H9 (cell line): Measurements from ENCODE around the gene XXYLT1. TPM values are rescaled to one million over a fixed set of nuclear protein-coding genes. Genes with fewer than 3 reads are reported as not detected.

Source experiments
- DNase-seq: peaks from one replicate; pipeline ENCODE4 v3.0.0-alpha.2; 2017
- H2AFZ ChIP-seq: one replicate; pipeline ENCODE4 v1.6.1; 2013; ENCODE audit warnings: mild to moderate bottlenecking, low read length, control low read depth, moderate library complexity
- H2AK5ac ChIP-seq: 2 replicates; pipeline ENCODE4 v1.6.1; 2013; ENCODE audit warnings: low read length, control low read depth, mixed read lengths; ENCODE audit not compliant: insufficient read length
- H2BK120ac ChIP-seq: one replicate; pipeline ENCODE4 v1.6.1; 2013; ENCODE audit warnings: low read depth, mild to moderate bottlenecking, low read length, control low read depth, inconsistent platforms; ENCODE audit not compliant: poor library complexity, severe bottlenecking
- H2BK12ac ChIP-seq: 2 replicates; pipeline ENCODE4 v1.6.1; 2013; ENCODE audit warnings: low read length, control low read depth, mixed read lengths, low read depth; ENCODE audit not compliant: insufficient read length
- H2BK15ac ChIP-seq: 2 replicates; pipeline ENCODE4 v1.6.1; 2013; ENCODE audit warnings: low read depth, low read length, control low read depth
- H2BK20ac ChIP-seq: one replicate; pipeline ENCODE4 v1.6.1; 2013; ENCODE audit warnings: low read depth, mild to moderate bottlenecking, low read length, control low read depth, inconsistent platforms; ENCODE audit not compliant: poor library complexity, severe bottlenecking
- H2BK5ac ChIP-seq: 2 replicates; pipeline ENCODE4 v1.6.1; 2013; ENCODE audit warnings: low read length, control low read depth, mixed read lengths; ENCODE audit not compliant: insufficient read length
- H3K14ac ChIP-seq: 2 replicates; pipeline ENCODE4 v1.6.1; 2013; ENCODE audit warnings: low read length, control low read depth; ENCODE audit not compliant: insufficient read depth
- H3K18ac ChIP-seq: 2 replicates; pipeline ENCODE4 v1.6.1; 2013; ENCODE audit warnings: low read depth, mild to moderate bottlenecking, mixed read lengths, low read length, control low read depth; ENCODE audit not compliant: insufficient read length
- H3K23ac ChIP-seq: 2 replicates; pipeline ENCODE4 v1.6.1; 2013; ENCODE audit warnings: low read length, control low read depth, mixed read lengths, low read depth; ENCODE audit not compliant: insufficient read length
- H3K23me2 ChIP-seq: 2 replicates; pipeline ENCODE4 v1.6.1; 2013; ENCODE audit warnings: low read depth, mild to moderate bottlenecking, mixed read lengths, low read length, control low read depth; ENCODE audit not compliant: insufficient read length, poor library complexity, severe bottlenecking
- H3K27ac ChIP-seq: 2 replicates; pipeline ENCODE4 v1.5.1; 2013; ENCODE audit warnings: low read length, control low read depth, mixed read lengths, low read depth; ENCODE audit not compliant: insufficient read length
- H3K27me3 ChIP-seq: 2 replicates; pipeline ENCODE4 v1.6.1; 2013; ENCODE audit warnings: low read length, control low read depth, inconsistent platforms; ENCODE audit not compliant: insufficient read depth
- H3K4ac ChIP-seq: 2 replicates; pipeline ENCODE4 v1.6.1; 2013; ENCODE audit warnings: low read depth, mild to moderate bottlenecking, control low read depth, inconsistent platforms, low read length, moderate library complexity
- H3K4me1 ChIP-seq: 2 replicates; pipeline ENCODE4 v1.6.1; 2013; ENCODE audit warnings: low read length, control low read depth, inconsistent platforms; ENCODE audit not compliant: insufficient read depth
- H3K4me2 ChIP-seq: 2 replicates; pipeline ENCODE4 v1.6.1; 2013; ENCODE audit warnings: low read length, control low read depth, mixed read lengths; ENCODE audit not compliant: insufficient read length, insufficient read depth
- H3K56ac ChIP-seq: 2 replicates; pipeline ENCODE4 v1.6.1; 2013; ENCODE audit warnings: low read depth, mild to moderate bottlenecking, mixed read lengths, low read length, control low read depth; ENCODE audit not compliant: insufficient read length
- H3K79me1 ChIP-seq: 2 replicates; pipeline ENCODE4 v1.6.1; 2013; ENCODE audit warnings: low read depth, mild to moderate bottlenecking, moderate library complexity, low read length, control low read depth, inconsistent platforms; ENCODE audit not compliant: insufficient read depth, poor library complexity, severe bottlenecking
- H3K79me2 ChIP-seq: 2 replicates; pipeline ENCODE4 v1.6.1; 2013; ENCODE audit warnings: low read length, control low read depth, inconsistent platforms; ENCODE audit not compliant: insufficient read depth
- H3K9ac ChIP-seq: 2 replicates; pipeline ENCODE4 v1.6.1; 2013; ENCODE audit warnings: low read length, control low read depth, mixed read lengths; ENCODE audit not compliant: insufficient read length; ENCODE audit errors: extremely low read depth
- H3K9me3 ChIP-seq: one replicate; pipeline ENCODE4 v1.6.1; 2013; ENCODE audit warnings: low read depth, low read length, inconsistent platforms; ENCODE audit not compliant: control insufficient read depth
- H3T11ph ChIP-seq: one replicate; pipeline ENCODE4 v1.6.1; 2013; ENCODE audit warnings: mild to moderate bottlenecking, low read length, control low read depth, inconsistent platforms
- H4K20me1 ChIP-seq: one replicate; pipeline ENCODE4 v1.6.1; 2013; ENCODE audit not compliant: control insufficient read depth, insufficient read length, insufficient read depth
- H4K5ac ChIP-seq: 2 replicates; pipeline ENCODE4 v1.6.1; 2013; ENCODE audit warnings: low read depth, mild to moderate bottlenecking, mixed read lengths, low read length, control low read depth; ENCODE audit not compliant: insufficient read length
- H4K8ac ChIP-seq: replicated peaks from 2 replicates; pipeline ENCODE4 v1.6.1; 2013; ENCODE audit warnings: low read length, control low read depth, mixed read lengths, low read depth; ENCODE audit not compliant: insufficient read length
- H4K91ac ChIP-seq: 2 replicates; pipeline ENCODE4 v1.6.1; 2013; ENCODE audit warnings: low read depth, mild to moderate bottlenecking, moderate library complexity, mixed read lengths, low read length, control low read depth; ENCODE audit not compliant: insufficient read length
- H3K27ac Mint-ChIP-seq, 3 experiments: 2 replicates in 2 of 3; 3 replicates in 1 of 3; pipeline ENCODE4 v1.8.0; 2020 to 2021; ENCODE audit warnings: mixed read lengths in 3 of 3, mild to moderate bottlenecking in 1 of 3, moderate library complexity in 1 of 3
- H3K27me3 Mint-ChIP-seq: 2 replicates; pipeline ENCODE4 v1.8.0; 2021; ENCODE audit warnings: low read depth, mild to moderate bottlenecking, moderate library complexity, mixed read lengths
- H3K36me3 Mint-ChIP-seq, 3 experiments: 2 replicates in 2 of 3; 3 replicates in 1 of 3; pipeline ENCODE4 v1.8.0; 2020 to 2021; ENCODE audit warnings: low read depth in 3 of 3, mixed read lengths in 3 of 3; ENCODE audit not compliant: insufficient read depth in 1 of 3
- H3K4me1 Mint-ChIP-seq, 2 experiments: 2 replicates each; pipeline ENCODE4 v1.8.0; 2020; ENCODE audit warnings: mixed read lengths in 2 of 2
- H3K4me3 Mint-ChIP-seq, 2 experiments: 2 replicates in 1 of 2; 3 replicates in 1 of 2; pipeline ENCODE4 v1.8.0; 2020 to 2021; ENCODE audit warnings: mild to moderate bottlenecking in 2 of 2, mixed read lengths in 2 of 2, moderate library complexity in 1 of 2
- H3K9me3 Mint-ChIP-seq, 2 experiments: 2 replicates in 1 of 2; 3 replicates in 1 of 2; pipeline ENCODE4 v1.8.0; 2020; ENCODE audit warnings: mild to moderate bottlenecking in 2 of 2, mixed read lengths in 2 of 2, moderate library complexity in 1 of 2
- WGBS: extraction: QIAGEN DNeasy Blood & Tissue Kit; methylation state at CpG from one replicate; pipeline ENCODE4 v1.1.7; 2013; ENCODE audit warnings: missing lambda C conversion rate, low lambda C conversion rate, mixed read lengths; ENCODE audit not compliant: insufficient read length; ENCODE audit errors: extremely low coverage; 5-methylcytosine and 5-hydroxymethylcytosine counted together
- total RNA-seq: library from RNA; stranded (reverse); gene quantifications from 2 replicates; pipeline ENCODE4 v1.2.1, GENCODE V29; 2021
- TF ChIP-seq, protein P1 (sequence below): fragments of 200-600 bp; sonication (generic); conservative IDR thresholded peaks from 3 replicates; pipeline ENCODE4 v1.8.0; 2021; ENCODE audit warnings: antibody characterized with exemption, mild to moderate bottlenecking

XXYLT1 gene
- total RNA-seq, 1 experiment from 2014 or later: 22.7 TPM

DNA sequence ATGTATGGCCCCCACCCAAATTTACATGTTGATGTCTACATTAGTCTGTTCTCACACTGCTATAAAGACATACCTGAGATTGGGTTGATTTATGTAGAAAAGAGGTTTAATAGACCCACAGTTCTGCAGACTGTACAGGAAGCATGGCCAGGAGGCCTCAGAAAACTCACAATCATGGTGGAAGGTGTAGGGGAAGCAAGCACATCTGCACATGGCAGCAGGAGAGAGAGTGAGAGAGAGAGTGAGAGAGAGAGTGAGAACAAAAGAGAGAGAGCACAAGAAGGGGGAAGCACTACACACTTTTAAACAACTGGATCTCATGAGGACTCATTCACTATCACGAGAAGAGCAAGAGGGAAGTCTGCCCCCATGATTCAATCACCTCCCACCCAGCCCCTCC lies 130.5 kb downstream of the XXYLT1 start:
- Histone ChIP-seq H3K23ac (no peak overlapping the region), H3K18ac (no peak overlapping the region), H3K4me1 (no peaks in the 10 kb centered on the region), H3K9ac (no peak overlapping the region), H3K23me2 (no peaks in the 10 kb centered on the region), H3K79me2 (no peaks in the 10 kb centered on the region), H2AFZ (no peak overlapping the region), H3K9me3 (no peaks in the 10 kb centered on the region), H4K91ac (no peak overlapping the region), H4K5ac (no peak overlapping the region), H3K14ac (no peak overlapping the region), H3K56ac (no peak overlapping the region), H3K4me2 (no peak overlapping the region), H2BK15ac (no peak overlapping the region), H3T11ph (no peak overlapping the region), H3K27ac (no peak overlapping the region), H2BK12ac (no peak overlapping the region), H3K4ac (no peak overlapping the region), H3K79me1 (no peaks in the 10 kb centered on the region), H2AK5ac (no peak overlapping the region), H2BK120ac (no peak overlapping the region), H4K20me1 (no peaks in the 10 kb centered on the region), H3K27me3 (no peaks in the 10 kb centered on the region), H2BK20ac (no peak overlapping the region), H4K8ac (no peak overlapping the region), H2BK5ac (no peak overlapping the region)
- WGBS: no CpG with 5 or more reads among the region's 1 CpG
- Mint-ChIP-seq H3K27ac (0 out of 7 replicates have a peak overlapping the region, but pooled peaks of 1 of the 3 experiments have one; percentile 1), H3K4me1 (no peaks in the 10 kb centered on the region), H3K4me3 (no peak overlapping the region; a peak in 1 of 5 replicates), H3K36me3 (peaks cover 23 to 25% (median 23%) of the 10 kb centered on the region in 3 experiments), H3K27me3 (no peaks in the 10 kb centered on the region), H3K9me3 (peaks cover 3 to 11% of the 10 kb centered on the region in 2 experiments)
- no peak for DNase-seq
- TF ChIP-seq, protein P1, sequence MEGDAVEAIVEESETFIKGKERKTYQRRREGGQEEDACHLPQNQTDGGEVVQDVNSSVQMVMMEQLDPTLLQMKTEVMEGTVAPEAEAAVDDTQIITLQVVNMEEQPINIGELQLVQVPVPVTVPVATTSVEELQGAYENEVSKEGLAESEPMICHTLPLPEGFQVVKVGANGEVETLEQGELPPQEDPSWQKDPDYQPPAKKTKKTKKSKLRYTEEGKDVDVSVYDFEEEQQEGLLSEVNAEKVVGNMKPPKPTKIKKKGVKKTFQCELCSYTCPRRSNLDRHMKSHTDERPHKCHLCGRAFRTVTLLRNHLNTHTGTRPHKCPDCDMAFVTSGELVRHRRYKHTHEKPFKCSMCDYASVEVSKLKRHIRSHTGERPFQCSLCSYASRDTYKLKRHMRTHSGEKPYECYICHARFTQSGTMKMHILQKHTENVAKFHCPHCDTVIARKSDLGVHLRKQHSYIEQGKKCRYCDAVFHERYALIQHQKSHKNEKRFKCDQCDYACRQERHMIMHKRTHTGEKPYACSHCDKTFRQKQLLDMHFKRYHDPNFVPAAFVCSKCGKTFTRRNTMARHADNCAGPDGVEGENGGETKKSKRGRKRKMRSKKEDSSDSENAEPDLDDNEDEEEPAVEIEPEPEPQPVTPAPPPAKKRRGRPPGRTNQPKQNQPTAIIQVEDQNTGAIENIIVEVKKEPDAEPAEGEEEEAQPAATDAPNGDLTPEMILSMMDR: no peak
